Activated naive CD8-positive, alpha-beta T cell treated with anti-CD3 and anti-CD28 coated beads for 36 hours (primary cell): Measurements from ENCODE around the gene CGB5. TPM values are rescaled to one million over a fixed set of nuclear protein-coding genes. Genes with fewer than 3 reads are reported as not detected.
"Not testable (repeated sequence)": the region's sequence is repeated elsewhere in the genome, so short reads cannot be mapped to it uniquely, and the experiment has no call there.

Source experiments
- DNase-seq: peaks from one replicate; pipeline ENCODE4 v3.0.0; 2021
- H3K27ac Mint-ChIP-seq: one replicate; pipeline ENCODE4 v1.8.0; 2022; ENCODE audit warnings: mild to moderate bottlenecking, moderate library complexity, mixed read lengths
- H3K27me3 Mint-ChIP-seq: one replicate; pipeline ENCODE4 v1.8.0; 2022; ENCODE audit warnings: mild to moderate bottlenecking, mixed read lengths
- H3K36me3 Mint-ChIP-seq: one replicate; pipeline ENCODE4 v1.8.0; 2021; ENCODE audit warnings: mild to moderate bottlenecking, mixed read lengths
- H3K4me1 Mint-ChIP-seq: one replicate; pipeline ENCODE4 v1.8.0; 2021; ENCODE audit warnings: mixed read lengths
- H3K4me3 Mint-ChIP-seq: one replicate; pipeline ENCODE4 v1.8.0; 2022; ENCODE audit warnings: mild to moderate bottlenecking, moderate library complexity, mixed read lengths
- H3K9me3 Mint-ChIP-seq: one replicate; pipeline ENCODE4 v1.8.0; 2022; ENCODE audit warnings: mixed read lengths
- total RNA-seq, 2 experiments: library from RNA; stranded (reverse); gene quantifications; one replicate each; pipeline ENCODE4 v1.2.3, GENCODE V29; 2021

CGB5 gene
- total RNA-seq, 2 experiments from 2014 or later: not detected

GRCh38 chr19:49061445-49061844 lies 17.8 kb downstream of the CGB5 start:
- Mint-ChIP-seq H3K27me3 (peaks cover 86% of the 10 kb centered on the region), H3K9me3 (no peaks in the 10 kb centered on the region), H3K27ac (no peak overlapping the region), H3K36me3 (no peaks in the 10 kb centered on the region), H3K4me1 (peaks cover 12% of the 10 kb centered on the region), H3K4me3 (no peak overlapping the region)
- peak; percentile 31 for DNase-seq

- H3K36me3 Mint-ChIP-seq: no peaks in the 10 kb centered on the region
- H3K27ac Mint-ChIP-seq: no peak overlapping the region
- DNase-seq: no peak
- H3K4me1 Mint-ChIP-seq: no peaks in the 10 kb centered on the region
- peaks cover 84% of the 10 kb centered on the region for H3K27me3 Mint-ChIP-seq
- no peaks in the 10 kb centered on the region for H3K9me3 Mint-ChIP-seq
- no peak overlapping the region for H3K4me3 Mint-ChIP-seq
Measured at GRCh38 chr19:49064029-49064629, 20.5 kb downstream of the CGB5 start.

- no peaks in the 10 kb centered on the region for H3K4me1 Mint-ChIP-seq
- no peak within 1 kb of the TSS for H3K27ac Mint-ChIP-seq
- no peaks in the 10 kb centered on the region for H3K9me3 Mint-ChIP-seq
- DNase-seq: no peak
- H3K27me3 Mint-ChIP-seq: peaks cover 82% of the 10 kb centered on the region
- no peaks in the 10 kb centered on the region for H3K36me3 Mint-ChIP-seq
- H3K4me3 Mint-ChIP-seq: no peak within 1 kb of the TSS
Measured at GRCh38 chr19:49064768-49065611, 21.3 kb downstream of the CGB5 start, which contains the start of gene NTF4. Gene NTF4 (minus strand): TSS chr19:49064818. CDS start chr19:49061997, 2,821 bp downstream.

- H3K27me3 Mint-ChIP-seq: peaks cover 81% of the 10 kb centered on the region
- no peaks in the 10 kb centered on the region for H3K4me1 Mint-ChIP-seq
- DNase-seq: no peak
- no peak overlapping the region for H3K27ac Mint-ChIP-seq
- H3K36me3 Mint-ChIP-seq: no peaks in the 10 kb centered on the region
- no peaks in the 10 kb centered on the region for H3K9me3 Mint-ChIP-seq
- H3K4me3 Mint-ChIP-seq: no peak overlapping the region
Measured at GRCh38 chr19:49065905-49066512, 22.4 kb downstream of the CGB5 start.

- Mint-ChIP-seq H3K4me1 (no peaks in the 10 kb centered on the region), H3K27me3 (peaks cover 85% of the 10 kb centered on the region)
Measured at GRCh38 chr19:49067554-49067953, 23.9 kb downstream of the CGB5 start.

GRCh38 chr19:49069026-49069425 lies 25.4 kb downstream of the CGB5 start:
- peaks cover 89% of the 10 kb centered on the region for H3K27me3 Mint-ChIP-seq

More at GRCh38 chr19:49067554-49067953, 23.9 kb downstream of the CGB5 start:
- Mint-ChIP-seq H3K27ac (no peak overlapping the region), H3K4me3 (no peak overlapping the region), H3K36me3 (no peaks in the 10 kb centered on the region), H3K9me3 (no peaks in the 10 kb centered on the region)
- DNase-seq: no peak

GRCh38 chr19:49070416-49070815 lies 26.8 kb downstream of the CGB5 start:
- Mint-ChIP-seq H3K4me3 (no peak overlapping the region), H3K27ac (no peak overlapping the region), H3K36me3 (peaks cover 2% of the 10 kb centered on the region), H3K4me1 (peaks cover 10% of the 10 kb centered on the region), H3K27me3 (peaks cover 90% of the 10 kb centered on the region), H3K9me3 (peaks cover 1% of the 10 kb centered on the region)
- no peak for DNase-seq

More at GRCh38 chr19:49069026-49069425, 25.4 kb downstream of the CGB5 start:
- DNase-seq: no peak
- Mint-ChIP-seq H3K9me3 (peaks cover 1% of the 10 kb centered on the region), H3K4me3 (no peak overlapping the region), H3K4me1 (peaks cover 10% of the 10 kb centered on the region), H3K36me3 (peaks cover 2% of the 10 kb centered on the region), H3K27ac (no peak overlapping the region)

- no peak for DNase-seq
- H3K4me1 Mint-ChIP-seq: peaks cover 10% of the 10 kb centered on the region
- peaks cover 2% of the 10 kb centered on the region for H3K36me3 Mint-ChIP-seq
- peaks cover 1% of the 10 kb centered on the region for H3K9me3 Mint-ChIP-seq
- no peak overlapping the region for H3K27ac Mint-ChIP-seq
- H3K27me3 Mint-ChIP-seq: peaks cover 86% of the 10 kb centered on the region
- H3K4me3 Mint-ChIP-seq: no peak overlapping the region
Measured at GRCh38 chr19:49071860-49072547, 28.4 kb downstream of the CGB5 start.

GRCh38 chr19:49073514-49074378 lies 30.1 kb downstream of the CGB5 start:
- H3K27ac Mint-ChIP-seq: no peak overlapping the region
- peaks cover 1% of the 10 kb centered on the region for H3K9me3 Mint-ChIP-seq
- no peak for DNase-seq
- peaks cover 2% of the 10 kb centered on the region for H3K36me3 Mint-ChIP-seq
- no peak overlapping the region for H3K4me3 Mint-ChIP-seq
- peaks cover 10% of the 10 kb centered on the region for H3K4me1 Mint-ChIP-seq
- H3K27me3 Mint-ChIP-seq: peaks cover 70% of the 10 kb centered on the region

- H3K27me3 Mint-ChIP-seq: peaks cover 60% of the 10 kb centered on the region
- not testable (repeated sequence) for H3K4me3 Mint-ChIP-seq, DNase-seq, H3K4me1 Mint-ChIP-seq, H3K27ac Mint-ChIP-seq, H3K36me3 Mint-ChIP-seq, H3K9me3 Mint-ChIP-seq
Measured at GRCh38 chr19:49074869-49075268, 31.2 kb downstream of the CGB5 start.

GRCh38 chr19:49080392-49080791 lies 36.7 kb downstream of the CGB5 start:
- no peaks in the 10 kb centered on the region for H3K9me3 Mint-ChIP-seq
- H3K4me1 Mint-ChIP-seq: peaks cover 3% of the 10 kb centered on the region
- H3K27ac Mint-ChIP-seq: no peak overlapping the region
- DNase-seq: no peak
- no peak overlapping the region for H3K4me3 Mint-ChIP-seq
- H3K36me3 Mint-ChIP-seq: no peaks in the 10 kb centered on the region
- peaks cover 12% of the 10 kb centered on the region for H3K27me3 Mint-ChIP-seq

GRCh38 chr19:49081273-49081672 lies 37.6 kb downstream of the CGB5 start:
- no peak for DNase-seq
- Mint-ChIP-seq H3K27me3 (peaks cover 4% of the 10 kb centered on the region), H3K4me1 (peaks cover 5% of the 10 kb centered on the region), H3K36me3 (peaks cover 6% of the 10 kb centered on the region), H3K27ac (no peak overlapping the region), H3K4me3 (no peak overlapping the region), H3K9me3 (no peaks in the 10 kb centered on the region)

GRCh38 chr19:49084206-49085019 lies 40.8 kb downstream of the CGB5 start:
- no peak for DNase-seq
- Mint-ChIP-seq H3K36me3 (peaks cover 20% of the 10 kb centered on the region), H3K9me3 (no peaks in the 10 kb centered on the region), H3K27ac (peak overlapping the region; percentile 94), H3K4me3 (peak overlapping the region; percentile 98), H3K4me1 (peaks cover 22% of the 10 kb centered on the region), H3K27me3 (no peaks in the 10 kb centered on the region)
